ENCODE results near the gene ANKHD1. TPM values are rescaled to one million over a fixed set of nuclear protein-coding genes. Genes with fewer than 3 reads are reported as not detected.

The ANKHD1 gene
- total and polyA plus RNA-seq, 12 donors, result 26.6 to 77.9 (median 67.5) TPM

DNA sequence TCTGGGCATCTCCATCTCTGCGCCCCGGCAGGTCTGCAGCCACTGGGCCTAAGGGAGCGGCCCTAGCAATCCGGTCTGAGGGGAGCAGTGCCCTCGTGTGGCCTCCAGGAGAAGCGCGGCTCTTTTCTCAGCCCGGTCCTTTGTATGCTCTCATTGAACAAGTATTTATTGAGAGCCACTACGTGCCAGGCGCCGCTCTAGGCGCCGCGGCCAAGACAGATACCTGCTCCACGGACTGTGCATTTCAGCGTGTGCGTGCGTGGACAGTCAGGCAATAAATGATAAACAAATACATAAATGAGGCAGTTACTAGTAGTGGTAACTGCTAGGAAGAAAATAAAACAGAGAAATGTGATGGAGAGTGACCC is 43.9 kb upstream of the ANKHD1 start:
- peak; percentile 78 for DNase-seq
- Histone ChIP-seq H3K27ac (no peak overlapping the region), H3K4me3 (peak overlapping the region in 5 of 10 donors; percentile 7 to 41 (median 31)), H3K9me3 (no peaks in the 10 kb centered on the region), H3K27me3 (no peaks in the 10 kb centered on the region), H3K4me1 (peaks cover 0 to 16% (median 10%) of the 10 kb centered on the region in 9 donors), H3K36me3 (no peaks in the 10 kb centered on the region)
- intact Hi-C loops (cut with DNase I), result loop anchor here in 3 of 10 donors (2.0 to 10.0 kb wide), 3 partner anchors 115 to 283 kb away; no protein-coding TSS in a partner anchor
- ATAC-seq, result peak; percentile 86 to 94 (median 92)
- TF ChIP-seq, protein P1, sequence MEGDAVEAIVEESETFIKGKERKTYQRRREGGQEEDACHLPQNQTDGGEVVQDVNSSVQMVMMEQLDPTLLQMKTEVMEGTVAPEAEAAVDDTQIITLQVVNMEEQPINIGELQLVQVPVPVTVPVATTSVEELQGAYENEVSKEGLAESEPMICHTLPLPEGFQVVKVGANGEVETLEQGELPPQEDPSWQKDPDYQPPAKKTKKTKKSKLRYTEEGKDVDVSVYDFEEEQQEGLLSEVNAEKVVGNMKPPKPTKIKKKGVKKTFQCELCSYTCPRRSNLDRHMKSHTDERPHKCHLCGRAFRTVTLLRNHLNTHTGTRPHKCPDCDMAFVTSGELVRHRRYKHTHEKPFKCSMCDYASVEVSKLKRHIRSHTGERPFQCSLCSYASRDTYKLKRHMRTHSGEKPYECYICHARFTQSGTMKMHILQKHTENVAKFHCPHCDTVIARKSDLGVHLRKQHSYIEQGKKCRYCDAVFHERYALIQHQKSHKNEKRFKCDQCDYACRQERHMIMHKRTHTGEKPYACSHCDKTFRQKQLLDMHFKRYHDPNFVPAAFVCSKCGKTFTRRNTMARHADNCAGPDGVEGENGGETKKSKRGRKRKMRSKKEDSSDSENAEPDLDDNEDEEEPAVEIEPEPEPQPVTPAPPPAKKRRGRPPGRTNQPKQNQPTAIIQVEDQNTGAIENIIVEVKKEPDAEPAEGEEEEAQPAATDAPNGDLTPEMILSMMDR (IDR thresholded peaks at IDR 0.05), result peak; percentile 81 to 96 (median 91)
- WGBS, 2 donors, result 0% methylated on average over 18 of the region's 18 CpGs

DNA sequence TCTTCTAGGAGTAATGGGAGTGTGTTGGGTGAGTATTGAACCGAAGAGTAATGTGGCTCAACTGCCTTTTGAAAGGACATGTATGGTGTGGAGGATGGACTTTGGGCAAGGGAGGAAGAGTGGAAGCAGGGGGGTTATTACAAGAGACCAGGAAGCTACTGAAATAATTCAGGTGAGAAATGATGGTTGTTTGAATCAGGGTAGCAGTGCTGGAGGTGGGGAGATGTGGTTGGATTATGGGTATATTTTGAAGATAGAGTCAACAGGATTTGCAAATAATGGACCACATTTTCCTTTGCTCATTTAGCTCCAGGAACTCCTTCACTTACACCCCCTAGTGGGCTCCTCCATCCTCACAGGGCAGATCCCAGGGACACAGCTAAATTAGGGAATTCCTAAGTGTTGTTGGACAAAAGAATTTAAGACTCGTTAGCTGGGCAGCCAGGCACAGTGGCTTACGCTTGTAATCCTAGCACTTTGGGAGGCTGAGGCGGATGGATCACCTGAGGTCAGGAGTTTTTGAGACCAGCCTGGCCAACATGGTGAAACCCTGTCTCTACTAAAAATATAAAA is 42.8 kb upstream of the ANKHD1 start:
- Histone ChIP-seq H3K36me3 (no peaks in the 10 kb centered on the region), H3K27me3 (no peaks in the 10 kb centered on the region), H3K4me3 (no peak overlapping the region), H3K4me1 (peaks cover 0 to 24% (median 16%) of the 10 kb centered on the region in 9 donors), H3K27ac (no peak overlapping the region), H3K9me3 (no peaks in the 10 kb centered on the region)
- intact Hi-C loops (cut with DNase I), result loop anchor here in 2 of 10 donors (5.0 to 10.0 kb wide), 2 partner anchors 187 to 284 kb away; no protein-coding TSS in a partner anchor
- DNase-seq (no peak), ATAC-seq (no peak)
- TF ChIP-seq, protein P1 (IDR thresholded peaks at IDR 0.05), result peak in 7 of 9 donors; percentile 29 to 49 (median 40)
- 69 to 72% methylated on average over 4 of the region's 4 CpGs for WGBS, 2 donors

DNA sequence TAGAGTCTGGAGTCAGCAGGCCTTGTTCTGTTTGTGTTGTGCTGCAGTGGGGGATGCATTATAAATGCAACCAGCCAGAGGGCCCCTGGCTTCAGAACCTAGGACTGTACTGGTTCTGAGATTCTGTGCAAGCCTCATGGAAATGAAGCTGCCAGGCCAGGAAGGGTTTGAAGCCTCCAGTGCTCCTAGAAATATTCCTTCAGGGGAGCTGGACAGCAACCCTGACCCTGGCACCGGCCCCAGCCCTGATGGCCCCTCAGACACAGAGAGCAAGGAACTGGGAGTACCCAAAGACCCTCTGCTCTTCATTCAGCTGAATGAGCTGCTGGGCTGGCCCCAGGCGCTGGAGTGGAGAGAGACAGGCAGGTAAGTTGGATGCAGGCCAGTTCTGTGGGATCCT is 41.5 kb upstream of the ANKHD1 start, which contains the start of gene SLC4A9:
TSS of gene SLC4A9 (plus strand) at position 94 of the 400 bp plus-strand sequence. CDS start at position 137, 43 bp downstream.
- no peaks in the 10 kb centered on the region for H3K36me3 ChIP-seq
- H3K4me1 ChIP-seq, result peaks cover 0 to 24% (median 16%) of the 10 kb centered on the region in 9 donors
- no peak within 1 kb of the TSS for H3K27ac ChIP-seq
- DNase-seq, result no peak
- intact Hi-C loops (cut with DNase I), result loop anchor here in 6 of 10 donors (5.0 to 10.0 kb wide), 6 partner anchors 185 to 375 kb away; partner anchors contain the start of genes CD14 (in 2 of the 6), TMCO6 (in 2 of the 6), CYSTM1 (in 1 of the 6) and IK (in 1 of the 6)
- WGBS, 2 donors, result 96% methylated on average over 2 of the region's 2 CpGs
- no peaks in the 10 kb centered on the region for H3K9me3 ChIP-seq
- no peak within 1 kb of the TSS for H3K4me3 ChIP-seq
- TF ChIP-seq, protein P1 (IDR thresholded peaks at IDR 0.05), result no peak
- H3K27me3 ChIP-seq, result no peaks in the 10 kb centered on the region
- ATAC-seq, result no peak

DNA sequence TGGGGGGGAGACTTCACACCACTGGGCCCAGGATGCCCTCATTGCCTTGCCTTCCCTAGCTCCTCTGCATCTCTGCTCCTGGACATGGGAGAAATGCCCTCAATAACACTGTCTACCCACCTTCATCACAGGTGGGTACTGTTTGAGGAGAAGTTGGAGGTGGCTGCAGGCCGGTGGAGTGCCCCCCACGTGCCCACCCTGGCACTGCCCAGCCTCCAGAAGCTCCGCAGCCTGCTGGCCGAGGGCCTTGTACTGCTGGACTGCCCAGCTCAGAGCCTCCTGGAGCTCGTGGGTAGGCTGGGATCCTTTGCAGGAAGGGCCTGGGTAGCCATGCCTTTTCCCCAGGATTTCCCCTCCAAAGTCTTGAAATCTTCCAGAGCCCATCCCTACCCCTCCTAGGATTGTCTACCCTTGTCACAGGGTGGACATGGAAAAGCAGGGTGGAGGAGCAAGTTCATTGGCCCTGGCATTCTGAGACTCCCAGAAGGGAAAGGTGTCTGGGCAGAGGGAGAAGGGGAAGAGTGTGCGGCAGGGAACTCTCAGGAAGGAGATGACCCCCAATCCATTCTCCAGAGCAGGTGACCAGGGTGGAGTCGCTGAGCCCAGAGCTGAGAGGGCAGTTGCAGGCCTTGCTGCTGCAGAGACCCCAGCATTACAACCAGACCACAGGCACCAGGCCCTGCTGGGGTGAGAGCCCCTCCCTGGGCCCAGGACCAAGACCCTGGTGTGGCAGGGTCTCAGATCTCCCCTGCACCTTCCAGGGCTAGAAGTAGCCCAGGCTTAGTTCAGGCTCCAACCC is 40.8 kb upstream of the ANKHD1 start:
- H3K27me3 ChIP-seq, result no peaks in the 10 kb centered on the region
- WGBS, 2 donors, result 84% methylated on average over 7 of the region's 7 CpGs
- no peak overlapping the region for H3K27ac ChIP-seq
- no peak overlapping the region for H3K4me3 ChIP-seq
- H3K9me3 ChIP-seq, result no peaks in the 10 kb centered on the region
- no peaks in the 10 kb centered on the region for H3K36me3 ChIP-seq
- DNase-seq (no peak), ATAC-seq (no peak)
- intact Hi-C loops (cut with DNase I), result loop anchor here in 6 of 10 donors (5.0 to 10.0 kb wide), 6 partner anchors 186 to 374 kb away; partner anchors contain the start of genes CD14 (in 2 of the 6), TMCO6 (in 2 of the 6), CYSTM1 (in 1 of the 6) and IK (in 1 of the 6)
- H3K4me1 ChIP-seq, result peaks cover 0 to 24% (median 16%) of the 10 kb centered on the region in 9 donors
- TF ChIP-seq, protein P1 (IDR thresholded peaks at IDR 0.05), result no peak
